Measurements from ENCODE around the gene ST3GAL5.
A peak's percentile ranks its signal among the peaks of the same experiment; 100 is the strongest.

Gene ST3GAL5

GRCh38 chr2:85812094-85812735 is 76.6 kb downstream of the ST3GAL5 start:
- Histone ChIP-seq H3K9me3 (replicated peaks in 1 of 2; ENCODE audit: control insufficient read depth in 2 of 2, insufficient read depth in 1 of 2, low read depth in 1 of 2, low read length in 2 of 2) (no peaks in the 10 kb centered on the region), H3K9ac (ENCODE audit: low read depth, low read length, poor library complexity) (no peak overlapping the region), H3K36me3 (replicated peaks in 1 of 2; ENCODE audit: control insufficient read depth in 2 of 2, insufficient read depth in 2 of 2, low read length in 2 of 2) (no peaks in the 10 kb centered on the region), H4K91ac (ENCODE audit: low read depth, low read length, poor library complexity) (no peak overlapping the region), H3K4me1 (ENCODE audit: control insufficient read depth in 2 of 2, insufficient read depth in 1 of 2, low read depth in 1 of 2, low read length in 2 of 2) (peaks cover 0 to 3% of the 10 kb centered on the region in 2 donors), H2BK120ac (ENCODE audit: low read depth, low read length) (no peak overlapping the region), H3K27me3 (ENCODE audit: control insufficient read depth in 3 of 3, insufficient read depth in 3 of 3, low read depth in 1 of 3, low read length in 3 of 3) (no peaks in the 10 kb centered on the region), H2BK12ac (ENCODE audit: low read length) (no peak overlapping the region), H3K4me2 (ENCODE audit: insufficient read depth, low read length, poor library complexity, severe bottlenecking) (no peak overlapping the region), H2AK5ac (ENCODE audit: low read depth, low read length) (peak overlapping the region; percentile 86), H3K23ac (ENCODE audit: low read depth, low read length, poor library complexity) (no peak overlapping the region), H4K8ac (ENCODE audit: low read depth, low read length) (no peak overlapping the region), H3K27ac (replicated peaks; ENCODE audit: low read length) (no peak overlapping the region), H2BK15ac (ENCODE audit: low read length) (no peak overlapping the region), H3K79me1 (ENCODE audit: low read depth, low read length) (no peaks in the 10 kb centered on the region), H3K14ac (ENCODE audit: low read length) (no peak overlapping the region), H2BK5ac (ENCODE audit: low read length) (no peak overlapping the region), H3K4ac (ENCODE audit: low read length) (peak overlapping the region; percentile 67), H3K18ac (ENCODE audit: low read length) (peak overlapping the region; percentile 36), H2AFZ (ENCODE audit: low read length) (no peak overlapping the region), H3K4me3 (ENCODE audit: low read length in 2 of 2) (no peak overlapping the region)
- DNase-seq (ENCODE audit: low spot score): no peak
- WGBS, 2 donors (ENCODE audit: extremely low coverage in 2 of 2, insufficient read length in 2 of 2, insufficient replicate concordance in 1 of 2): no CpG with 5 or more reads among the region's 10 CpGs

- no peak overlapping the region for H2BK12ac ChIP-seq (ENCODE audit: low read length)
- no peak overlapping the region for H3K18ac ChIP-seq (ENCODE audit: low read length)
- H3K36me3 ChIP-seq (replicated peaks in 1 of 2; ENCODE audit: control insufficient read depth in 2 of 2, insufficient read depth in 2 of 2, low read length in 2 of 2): no peaks in the 10 kb centered on the region
- no peaks in the 10 kb centered on the region for H3K79me1 ChIP-seq (ENCODE audit: low read depth, low read length)
- H2AFZ ChIP-seq (ENCODE audit: low read length): peak overlapping the region; percentile 10
- no peak overlapping the region for H4K8ac ChIP-seq (ENCODE audit: low read depth, low read length)
- H3K9ac ChIP-seq (ENCODE audit: low read depth, low read length, poor library complexity): no peak overlapping the region
- no peak overlapping the region for H2BK5ac ChIP-seq (ENCODE audit: low read length)
- no peaks in the 10 kb centered on the region for H3K27me3 ChIP-seq (ENCODE audit: control insufficient read depth in 3 of 3, insufficient read depth in 3 of 3, low read depth in 1 of 3, low read length in 3 of 3)
- no peak overlapping the region for H3K27ac ChIP-seq (replicated peaks; ENCODE audit: low read length)
- no peak overlapping the region for H3K4me2 ChIP-seq (ENCODE audit: insufficient read depth, low read length, poor library complexity, severe bottlenecking)
- H2BK120ac ChIP-seq (ENCODE audit: low read depth, low read length): no peak overlapping the region
- no peak overlapping the region for H2AK5ac ChIP-seq (ENCODE audit: low read depth, low read length)
- WGBS, 2 donors (ENCODE audit: extremely low coverage in 2 of 2, insufficient read length in 2 of 2, insufficient replicate concordance in 1 of 2): no CpG with 5 or more reads among the region's 41 CpGs
- DNase-seq (ENCODE audit: low spot score): no peak
- H3K4me1 ChIP-seq (ENCODE audit: control insufficient read depth in 2 of 2, insufficient read depth in 1 of 2, low read depth in 1 of 2, low read length in 2 of 2): peaks cover 0 to 3% of the 10 kb centered on the region in 2 donors
- peak overlapping the region; percentile 59 for H2BK15ac ChIP-seq (ENCODE audit: low read length)
- no peak overlapping the region for H4K91ac ChIP-seq (ENCODE audit: low read depth, low read length, poor library complexity)
- H3K4me3 ChIP-seq (ENCODE audit: low read length in 2 of 2): no peak overlapping the region
- H3K14ac ChIP-seq (ENCODE audit: low read length): no peak overlapping the region
- H3K4ac ChIP-seq (ENCODE audit: low read length): no peak overlapping the region
- H3K9me3 ChIP-seq (replicated peaks in 1 of 2; ENCODE audit: control insufficient read depth in 2 of 2, insufficient read depth in 1 of 2, low read depth in 1 of 2, low read length in 2 of 2): no peaks in the 10 kb centered on the region
- H3K23ac ChIP-seq (ENCODE audit: low read depth, low read length, poor library complexity): no peak overlapping the region
These were observed 77.4 kb downstream of the ST3GAL5 start for GRCh38 chr2:85811180-85812093.

- H2BK12ac ChIP-seq (ENCODE audit: low read length): no peak overlapping the region
- H3K27ac ChIP-seq (replicated peaks; ENCODE audit: low read length): no peak overlapping the region
- no peaks in the 10 kb centered on the region for H3K36me3 ChIP-seq (replicated peaks in 1 of 2; ENCODE audit: control insufficient read depth in 2 of 2, insufficient read depth in 2 of 2, low read length in 2 of 2)
- H2BK15ac ChIP-seq (ENCODE audit: low read length): peak overlapping the region; percentile 59
- no peaks in the 10 kb centered on the region for H3K27me3 ChIP-seq (ENCODE audit: control insufficient read depth in 3 of 3, insufficient read depth in 3 of 3, low read depth in 1 of 3, low read length in 3 of 3)
- H3K4ac ChIP-seq (ENCODE audit: low read length): no peak overlapping the region
- no peak overlapping the region for H3K4me2 ChIP-seq (ENCODE audit: insufficient read depth, low read length, poor library complexity, severe bottlenecking)
- H3K9ac ChIP-seq (ENCODE audit: low read depth, low read length, poor library complexity): peak overlapping the region; percentile 31
- WGBS, 2 donors (ENCODE audit: extremely low coverage in 2 of 2, insufficient read length in 2 of 2, insufficient replicate concordance in 1 of 2): no CpG with 5 or more reads among the region's 16 CpGs
- H4K8ac ChIP-seq (ENCODE audit: low read depth, low read length): no peak overlapping the region
- H2AFZ ChIP-seq (ENCODE audit: low read length): peak overlapping the region; percentile 10
- no peak overlapping the region for H3K23ac ChIP-seq (ENCODE audit: low read depth, low read length, poor library complexity)
- H4K91ac ChIP-seq (ENCODE audit: low read depth, low read length, poor library complexity): no peak overlapping the region
- H2BK5ac ChIP-seq (ENCODE audit: low read length): no peak overlapping the region
- no peak for DNase-seq (ENCODE audit: low spot score)
- no peak overlapping the region for H3K4me3 ChIP-seq (ENCODE audit: low read length in 2 of 2)
- H3K18ac ChIP-seq (ENCODE audit: low read length): peak overlapping the region; percentile 75
- H2BK120ac ChIP-seq (ENCODE audit: low read depth, low read length): no peak overlapping the region
- H3K79me1 ChIP-seq (ENCODE audit: low read depth, low read length): no peaks in the 10 kb centered on the region
- H3K9me3 ChIP-seq (replicated peaks in 1 of 2; ENCODE audit: control insufficient read depth in 2 of 2, insufficient read depth in 1 of 2, low read depth in 1 of 2, low read length in 2 of 2): no peaks in the 10 kb centered on the region
- no peak overlapping the region for H3K14ac ChIP-seq (ENCODE audit: low read length)
- H3K4me1 ChIP-seq (ENCODE audit: control insufficient read depth in 2 of 2, insufficient read depth in 1 of 2, low read depth in 1 of 2, low read length in 2 of 2): peaks cover 0 to 3% of the 10 kb centered on the region in 2 donors
- peak overlapping the region; percentile 92 for H2AK5ac ChIP-seq (ENCODE audit: low read depth, low read length)
These were observed 78.2 kb downstream of the ST3GAL5 start for GRCh38 chr2:85810371-85811179.

Data from neuronal stem cell (in vitro differentiated cells).